ENCODE measurements around the gene MRTFA. TPM values are rescaled to one million over a fixed set of nuclear protein-coding genes. Genes with fewer than 3 reads are reported as not detected.
A peak's percentile ranks its signal among the peaks of the same experiment; 100 is the strongest.

MRTFA gene
- total and polyA plus RNA-seq, 2 of the 13 experiments (the other 11 are each of a cell fraction or from before 2014, with no cell fraction given): 2.4 to 8.2 TPM

DNA sequence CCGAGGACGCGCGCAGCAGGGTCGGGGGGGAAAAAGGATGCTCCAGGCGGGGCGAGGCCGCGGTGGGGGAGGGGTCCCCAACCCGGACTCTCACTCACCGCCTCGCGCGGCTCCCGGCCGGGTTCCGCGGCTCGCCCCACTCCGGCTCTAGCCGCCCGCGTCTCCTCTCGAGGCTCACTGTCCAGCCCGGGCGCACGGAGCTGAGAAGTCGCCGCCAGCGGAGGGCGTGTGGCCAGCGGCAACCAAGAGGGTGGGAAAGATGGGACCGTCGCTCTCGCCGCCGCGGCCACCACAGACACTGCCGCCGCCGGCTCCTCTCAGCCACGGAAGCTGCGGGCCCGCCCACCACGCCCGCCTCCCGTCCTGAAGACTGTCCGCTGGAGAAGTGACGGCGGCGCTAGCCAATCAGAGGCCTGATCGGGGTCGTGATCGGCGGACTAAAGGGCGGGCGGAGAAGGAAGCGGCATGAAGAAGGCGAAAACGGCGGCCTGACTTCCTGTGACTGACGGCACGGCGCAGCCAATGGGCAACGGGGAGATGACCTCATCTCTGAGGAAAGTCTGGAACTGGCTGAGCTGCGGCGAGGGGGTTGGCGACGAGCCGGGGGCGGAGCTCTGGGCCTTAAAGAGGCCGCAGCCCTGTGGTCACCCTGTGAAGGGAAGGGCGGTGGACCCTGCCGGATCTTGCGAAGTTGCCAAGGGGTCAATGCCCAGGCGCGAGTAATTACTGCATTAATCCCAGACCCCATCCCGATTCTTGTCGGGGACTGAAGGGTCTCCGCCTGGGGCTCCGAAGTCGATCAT is at the start of gene MRTFA (continued):
- no peak for TF ChIP-seq SCMH1 (CRISPR knock-in tag; IDR thresholded peaks at IDR 0.05; ENCODE audit: borderline replicate concordance)
- TF ChIP-seq TBP (CRISPR knock-in tag; IDR thresholded peaks at IDR 0.05): no peak
- TF ChIP-seq, protein P1, sequence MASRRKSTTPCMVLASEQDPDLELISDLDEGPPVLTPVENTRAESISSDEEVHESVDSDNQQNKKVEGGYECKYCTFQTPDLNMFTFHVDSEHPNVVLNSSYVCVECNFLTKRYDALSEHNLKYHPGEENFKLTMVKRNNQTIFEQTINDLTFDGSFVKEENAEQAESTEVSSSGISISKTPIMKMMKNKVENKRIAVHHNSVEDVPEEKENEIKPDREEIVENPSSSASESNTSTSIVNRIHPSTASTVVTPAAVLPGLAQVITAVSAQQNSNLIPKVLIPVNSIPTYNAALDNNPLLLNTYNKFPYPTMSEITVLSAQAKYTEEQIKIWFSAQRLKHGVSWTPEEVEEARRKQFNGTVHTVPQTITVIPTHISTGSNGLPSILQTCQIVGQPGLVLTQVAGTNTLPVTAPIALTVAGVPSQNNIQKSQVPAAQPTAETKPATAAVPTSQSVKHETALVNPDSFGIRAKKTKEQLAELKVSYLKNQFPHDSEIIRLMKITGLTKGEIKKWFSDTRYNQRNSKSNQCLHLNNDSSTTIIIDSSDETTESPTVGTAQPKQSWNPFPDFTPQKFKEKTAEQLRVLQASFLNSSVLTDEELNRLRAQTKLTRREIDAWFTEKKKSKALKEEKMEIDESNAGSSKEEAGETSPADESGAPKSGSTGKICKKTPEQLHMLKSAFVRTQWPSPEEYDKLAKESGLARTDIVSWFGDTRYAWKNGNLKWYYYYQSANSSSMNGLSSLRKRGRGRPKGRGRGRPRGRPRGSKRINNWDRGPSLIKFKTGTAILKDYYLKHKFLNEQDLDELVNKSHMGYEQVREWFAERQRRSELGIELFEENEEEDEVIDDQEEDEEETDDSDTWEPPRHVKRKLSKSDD (CRISPR knock-in tag; IDR thresholded peaks at IDR 0.05; ENCODE audit: low read depth): peak; percentile 57; the same call in 1 of the 2 replicates
- no peak; the same call in 1 of the 2 replicates for TF ChIP-seq HNF4G (IDR thresholded peaks at IDR 0.05; ENCODE audit: borderline replicate concordance, low read depth, low read length)
- peak; percentile 16; the same call in 1 of the 2 replicates for TF ChIP-seq HNF4G (CRISPR knock-in tag; IDR thresholded peaks at IDR 0.05; ENCODE audit: borderline replicate concordance, low read depth)
- TF ChIP-seq BORCS8-MEF2B (CRISPR knock-in tag; IDR thresholded peaks at IDR 0.05): 0 out of 2 replicates have a peak, but pooled peaks have one; percentile 43
- TF ChIP-seq ZNF598 (CRISPR knock-in tag; IDR thresholded peaks at IDR 0.05; ENCODE audit: borderline replicate concordance): 0 out of 2 replicates have a peak, but pooled peaks have one; percentile 7
- TF ChIP-seq RAD51 (IDR thresholded peaks at IDR 0.05; ENCODE audit: borderline replicate concordance): no peak
- TF ChIP-seq ETV5 (CRISPR knock-in tag; IDR thresholded peaks at IDR 0.05; ENCODE audit: borderline replicate concordance): 0 out of 2 replicates have a peak, but pooled peaks have one; percentile 3
- peak; percentile 91 for TF ChIP-seq ZNF605 (CRISPR knock-in tag; IDR thresholded peaks at IDR 0.05)
- TF ChIP-seq ZNF468 (CRISPR knock-in tag; IDR thresholded peaks at IDR 0.05): 0 out of 2 replicates have a peak, but pooled peaks have one; percentile 47
- TF ChIP-seq, protein P2, sequence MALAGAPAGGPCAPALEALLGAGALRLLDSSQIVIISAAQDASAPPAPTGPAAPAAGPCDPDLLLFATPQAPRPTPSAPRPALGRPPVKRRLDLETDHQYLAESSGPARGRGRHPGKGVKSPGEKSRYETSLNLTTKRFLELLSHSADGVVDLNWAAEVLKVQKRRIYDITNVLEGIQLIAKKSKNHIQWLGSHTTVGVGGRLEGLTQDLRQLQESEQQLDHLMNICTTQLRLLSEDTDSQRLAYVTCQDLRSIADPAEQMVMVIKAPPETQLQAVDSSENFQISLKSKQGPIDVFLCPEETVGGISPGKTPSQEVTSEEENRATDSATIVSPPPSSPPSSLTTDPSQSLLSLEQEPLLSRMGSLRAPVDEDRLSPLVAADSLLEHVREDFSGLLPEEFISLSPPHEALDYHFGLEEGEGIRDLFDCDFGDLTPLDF (CRISPR knock-in tag; IDR thresholded peaks at IDR 0.05): peak; percentile 82
- no peak for TF ChIP-seq ZNF670 (CRISPR knock-in tag; IDR thresholded peaks at IDR 0.05; ENCODE audit: borderline replicate concordance)
- peak; percentile 67; the same call in 1 of the 2 replicates for TF ChIP-seq PCBP1 (IDR thresholded peaks at IDR 0.05; ENCODE audit: borderline replicate concordance, low read depth, low read length)
- TF ChIP-seq, protein P3, sequence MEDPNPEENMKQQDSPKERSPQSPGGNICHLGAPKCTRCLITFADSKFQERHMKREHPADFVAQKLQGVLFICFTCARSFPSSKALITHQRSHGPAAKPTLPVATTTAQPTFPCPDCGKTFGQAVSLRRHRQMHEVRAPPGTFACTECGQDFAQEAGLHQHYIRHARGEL (CRISPR knock-in tag; IDR thresholded peaks at IDR 0.05): peak; percentile 79; the same call in 1 of the 2 replicates
- peak; percentile 73 for TF ChIP-seq HNRNPLL (IDR thresholded peaks at IDR 0.05; ENCODE audit: low read depth, low read length, poor library complexity, severe bottlenecking)
- TF ChIP-seq SNAPC2 (CRISPR knock-in tag; IDR thresholded peaks at IDR 0.05): no peak
- TF ChIP-seq IRF2 (CRISPR knock-in tag; IDR thresholded peaks at IDR 0.05): 0 out of 2 replicates have a peak, but pooled peaks have one; percentile 12
- peak; percentile 51 for TF ChIP-seq HOXA5 (CRISPR knock-in tag; IDR thresholded peaks at IDR 0.05)
- TF ChIP-seq, protein P4, sequence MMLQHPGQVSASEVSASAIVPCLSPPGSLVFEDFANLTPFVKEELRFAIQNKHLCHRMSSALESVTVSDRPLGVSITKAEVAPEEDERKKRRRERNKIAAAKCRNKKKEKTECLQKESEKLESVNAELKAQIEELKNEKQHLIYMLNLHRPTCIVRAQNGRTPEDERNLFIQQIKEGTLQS (CRISPR knock-in tag; IDR thresholded peaks at IDR 0.05): 0 out of 2 replicates have a peak, but pooled peaks have one; percentile 62
- TF ChIP-seq ZNF674 (CRISPR knock-in tag; IDR thresholded peaks at IDR 0.05; ENCODE audit: low read depth): no peak
- TF ChIP-seq MTA1 (CRISPR knock-in tag; IDR thresholded peaks at IDR 0.05; ENCODE audit: borderline replicate concordance): peak; percentile 39; the same call in 1 of the 2 replicates
- TF ChIP-seq, protein P5, sequence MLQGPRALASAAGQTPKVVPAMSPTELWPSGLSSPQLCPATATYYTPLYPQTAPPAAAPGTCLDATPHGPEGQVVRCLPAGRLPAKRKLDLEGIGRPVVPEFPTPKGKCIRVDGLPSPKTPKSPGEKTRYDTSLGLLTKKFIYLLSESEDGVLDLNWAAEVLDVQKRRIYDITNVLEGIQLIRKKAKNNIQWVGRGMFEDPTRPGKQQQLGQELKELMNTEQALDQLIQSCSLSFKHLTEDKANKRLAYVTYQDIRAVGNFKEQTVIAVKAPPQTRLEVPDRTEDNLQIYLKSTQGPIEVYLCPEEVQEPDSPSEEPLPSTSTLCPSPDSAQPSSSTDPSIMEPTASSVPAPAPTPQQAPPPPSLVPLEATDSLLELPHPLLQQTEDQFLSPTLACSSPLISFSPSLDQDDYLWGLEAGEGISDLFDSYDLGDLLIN (CRISPR knock-in tag; IDR thresholded peaks at IDR 0.05; ENCODE audit: borderline replicate concordance): peak; percentile 81; the same call in 1 of the 2 replicates

All from HepG2 (cell line).